MCF 10A (cell line): ENCODE results near the gene SUGT1. TPM values are rescaled to one million over a fixed set of nuclear protein-coding genes. Genes with fewer than 3 reads are reported as not detected.
A peak's percentile ranks its signal among the peaks of the same experiment; 100 is the strongest.
"Not testable (repeated sequence)": the region's sequence is repeated elsewhere in the genome, so short reads cannot be mapped to it uniquely, and the experiment has no call there.

Experiments
- BruUV-seq: library from RNA; stranded (reverse); fragments of 400-500 nt; replicated peaks from 2 replicates; lab custom pipeline; 2021; lab: Mats Ljungman, UMichigan
- CTCF ChIA-PET: fragments of 300-600 bp; sonication (Branson Sonifier 250); formaldehyde crosslinking; extraction: SDS; loops from one replicate; lab custom pipeline; 2021; ENCODE audit warnings: antibody characterized with exemption, inconsistent platforms; lab: Yijun Ruan, JAX
- POLR2A ChIA-PET: fragments of 300-600, 350-650 bp; sonication (Branson Sonifier 250); formaldehyde crosslinking; extraction: SDS; loops from one replicate; lab custom pipeline; 2020; ENCODE audit warnings: antibody characterized with exemption, inconsistent platforms; lab: Yijun Ruan, JAX
- DNase-seq: peaks from one replicate; pipeline ENCODE4 v3.0.0-alpha.2; 2018; ENCODE audit not compliant: unreplicated experiment
- H3K27ac Mint-ChIP-seq: one replicate; pipeline ENCODE4 v1.8.0; 2022; ENCODE audit warnings: mild to moderate bottlenecking, low read depth, mixed read lengths; ENCODE audit not compliant: unreplicated experiment
- H3K27me3 Mint-ChIP-seq: one replicate; pipeline ENCODE4 v1.8.0; 2022; ENCODE audit warnings: mixed read lengths; ENCODE audit not compliant: insufficient read depth, unreplicated experiment
- H3K36me3 Mint-ChIP-seq: one replicate; pipeline ENCODE4 v1.8.0; 2022; ENCODE audit warnings: mild to moderate bottlenecking, moderate library complexity, mixed read lengths; ENCODE audit not compliant: insufficient read depth, unreplicated experiment
- H3K4me1 Mint-ChIP-seq: one replicate; pipeline ENCODE4 v1.8.0; 2022; ENCODE audit warnings: mixed read lengths; ENCODE audit not compliant: insufficient read depth, unreplicated experiment
- H3K4me3 Mint-ChIP-seq: one replicate; pipeline ENCODE4 v1.8.0; 2022; ENCODE audit warnings: mild to moderate bottlenecking, moderate library complexity, mixed read lengths; ENCODE audit not compliant: unreplicated experiment
- H3K9me3 Mint-ChIP-seq: one replicate; pipeline ENCODE4 v1.8.0; 2022; ENCODE audit warnings: mixed read lengths; ENCODE audit not compliant: unreplicated experiment
- CTCF ChIP-seq: fragments of 200-600 bp; IDR thresholded peaks from one replicate; pipeline ENCODE4 v1.8.0; 2022; ENCODE audit warnings: antibody characterized with exemption, mild to moderate bottlenecking; ENCODE audit not compliant: unreplicated experiment
- intact Hi-C: fragments of 100-400 bp; cut with micrococcal nuclease; formaldehyde crosslinking; loops from 2 replicates; pipeline ENCODE4 v1.14.1; 2022
- total RNA-seq: library from RNA; stranded (reverse); gene quantifications from 2 replicates; pipeline ENCODE4 v1.2.3, GENCODE V29; 2022

SUGT1 gene
- total RNA-seq, 1 experiment from 2014 or later: 58.4 TPM

GRCh38 chr13:52609013-52609606 lies 43.5 kb upstream of the SUGT1 start:
- peak; percentile 47 for TF ChIP-seq CTCF
- intact Hi-C loops: loop anchor here (2.0 to 10.0 kb wide), 3 partner anchors 200 to 586 kb away; no protein-coding TSS in a partner anchor
- ChIA-PET CTCF (interaction anchor here (0.6 to 3.2 kb wide), 12 partner anchors 10 to 589 kb away, joined by 3 to 18 read pairs (median 4); no protein-coding TSS in a partner anchor), POLR2A (interaction anchor here (2.0 kb wide), 1 partner anchor 44 kb away, joined by 4 read pairs; the partner anchor contains the start of gene SUGT1)
- not testable (repeated sequence) for BruUV-seq, H3K9me3 Mint-ChIP-seq, H3K36me3 Mint-ChIP-seq, H3K27me3 Mint-ChIP-seq, H3K4me3 Mint-ChIP-seq
- peak; percentile 37 for DNase-seq
- peak overlapping the region; percentile 80 for H3K27ac Mint-ChIP-seq
- H3K4me1 Mint-ChIP-seq: peaks cover 15% of the 10 kb centered on the region

GRCh38 chr13:52610158-52610557 lies 42.5 kb upstream of the SUGT1 start:
- intact Hi-C loops: loop anchor here (10.0 kb wide), 1 partner anchor 155 kb away; the partner anchor contains the start of genes CKAP2 and VPS36
- not testable (repeated sequence) for H3K36me3 Mint-ChIP-seq, H3K4me3 Mint-ChIP-seq, H3K9me3 Mint-ChIP-seq, DNase-seq, H3K27me3 Mint-ChIP-seq, BruUV-seq, H3K27ac Mint-ChIP-seq
- peaks cover 15% of the 10 kb centered on the region for H3K4me1 Mint-ChIP-seq
- ChIA-PET CTCF (interaction anchor here (0.6 to 3.2 kb wide), 4 partner anchors 16 to 465 kb away, joined by 3 to 18 read pairs (median 6); no protein-coding TSS in a partner anchor), POLR2A (interaction anchor here (0.9 kb wide), 1 partner anchor 10 kb away, joined by 3 read pairs; no protein-coding TSS in a partner anchor)

- Mint-ChIP-seq H3K4me3 (peak overlapping the region; percentile 14), H3K4me1 (peaks cover 11% of the 10 kb centered on the region), H3K36me3 (no peaks in the 10 kb centered on the region), H3K27ac (no peak overlapping the region), H3K27me3 (no peaks in the 10 kb centered on the region), H3K9me3 (no peaks in the 10 kb centered on the region)
- no peak for DNase-seq
- CTCF ChIA-PET: interaction anchor here (0.6 kb wide), 1 partner anchor 775 kb away, joined by 3 read pairs; no protein-coding TSS in a partner anchor
- POLR2A ChIA-PET: interaction anchor here (3.4 kb wide), 1 partner anchor 16 kb away, joined by 36 read pairs; no protein-coding TSS in a partner anchor
- intact Hi-C loops: loop anchor here (10.0 kb wide), 1 partner anchor 160 kb away; the partner anchor contains the start of genes CKAP2 and VPS36
- TF ChIP-seq CTCF: no peak
- BruUV-seq: no TSS peak
Observed at GRCh38 chr13:52615134-52615801, 37.4 kb upstream of the SUGT1 start.

GRCh38 chr13:52615812-52616211 lies 36.8 kb upstream of the SUGT1 start:
- no peak for TF ChIP-seq CTCF
- no TSS peak for BruUV-seq
- no peak for DNase-seq
- Mint-ChIP-seq H3K4me1 (peaks cover 11% of the 10 kb centered on the region), H3K27ac (peak overlapping the region; percentile 88), H3K27me3 (no peaks in the 10 kb centered on the region), H3K36me3 (no peaks in the 10 kb centered on the region), H3K4me3 (peak overlapping the region; percentile 98), H3K9me3 (no peaks in the 10 kb centered on the region)
- POLR2A ChIA-PET: interaction anchor here (1.3 to 3.4 kb wide), 4 partner anchors 9 to 42 kb away, joined by 4 to 109 read pairs (median 26); partner anchors contain the start of gene SUGT1
- intact Hi-C loops: loop anchor here (10.0 kb wide), 1 partner anchor 161 kb away; the partner anchor contains the start of genes CKAP2 and VPS36
- CTCF ChIA-PET: interaction anchor here (0.6 to 2.5 kb wide), 5 partner anchors 10 to 353 kb away, joined by 3 to 21 read pairs (median 3); partner anchors contain the start of gene SUGT1
